Cerebellar cortex (tissue), 1 donor: Measurements from ENCODE around the gene YJEFN3.

Source experiments
- DNase-seq: peaks from one replicate; pipeline ENCODE4 v3.0.0-alpha.2; 2015; ENCODE audit warnings: low spot score

The YJEFN3 gene

GRCh38 chr19:19524053-19524452, 4.7 kb upstream of the YJEFN3 start:
- no peak for DNase-seq

DNA sequence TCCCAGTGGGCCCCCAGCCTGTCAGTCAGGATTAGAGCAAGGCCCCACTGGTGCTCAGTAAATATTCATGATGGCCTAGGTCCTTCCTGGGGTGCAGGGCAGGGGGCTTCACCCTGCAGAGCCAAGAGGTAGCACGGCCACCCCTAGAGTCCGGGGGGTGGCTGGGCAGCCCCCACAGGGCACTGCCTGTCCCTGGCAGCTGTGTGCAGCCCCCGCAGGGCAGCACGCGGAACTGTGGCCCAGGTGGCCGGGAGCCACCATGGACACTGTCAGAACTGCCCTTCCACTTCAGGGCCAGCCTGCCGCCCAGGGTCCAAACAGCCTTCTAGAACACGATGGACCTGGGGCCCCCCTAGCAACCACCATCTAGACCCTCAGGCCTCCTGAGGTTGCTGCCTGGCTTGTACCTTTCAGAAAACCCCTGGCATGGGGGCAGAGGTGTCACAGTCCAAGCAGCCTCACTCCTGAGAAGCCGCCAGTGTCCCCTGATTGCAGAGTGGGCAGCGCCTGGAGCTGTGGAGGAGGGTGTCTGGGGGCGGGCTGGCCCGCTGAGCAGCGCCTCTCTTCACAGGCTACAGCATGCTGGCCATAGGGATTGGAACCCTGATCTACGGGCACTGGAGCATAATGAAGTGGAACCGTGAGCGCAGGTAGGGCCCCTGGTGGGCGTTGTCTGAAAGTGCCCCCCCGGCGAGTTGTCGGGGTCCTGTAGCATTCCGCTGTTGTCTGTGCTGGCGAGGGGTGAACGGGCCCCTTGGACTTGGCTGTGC, 2.9 kb upstream of the YJEFN3 start:
- DNase-seq, result no peak

DNA sequence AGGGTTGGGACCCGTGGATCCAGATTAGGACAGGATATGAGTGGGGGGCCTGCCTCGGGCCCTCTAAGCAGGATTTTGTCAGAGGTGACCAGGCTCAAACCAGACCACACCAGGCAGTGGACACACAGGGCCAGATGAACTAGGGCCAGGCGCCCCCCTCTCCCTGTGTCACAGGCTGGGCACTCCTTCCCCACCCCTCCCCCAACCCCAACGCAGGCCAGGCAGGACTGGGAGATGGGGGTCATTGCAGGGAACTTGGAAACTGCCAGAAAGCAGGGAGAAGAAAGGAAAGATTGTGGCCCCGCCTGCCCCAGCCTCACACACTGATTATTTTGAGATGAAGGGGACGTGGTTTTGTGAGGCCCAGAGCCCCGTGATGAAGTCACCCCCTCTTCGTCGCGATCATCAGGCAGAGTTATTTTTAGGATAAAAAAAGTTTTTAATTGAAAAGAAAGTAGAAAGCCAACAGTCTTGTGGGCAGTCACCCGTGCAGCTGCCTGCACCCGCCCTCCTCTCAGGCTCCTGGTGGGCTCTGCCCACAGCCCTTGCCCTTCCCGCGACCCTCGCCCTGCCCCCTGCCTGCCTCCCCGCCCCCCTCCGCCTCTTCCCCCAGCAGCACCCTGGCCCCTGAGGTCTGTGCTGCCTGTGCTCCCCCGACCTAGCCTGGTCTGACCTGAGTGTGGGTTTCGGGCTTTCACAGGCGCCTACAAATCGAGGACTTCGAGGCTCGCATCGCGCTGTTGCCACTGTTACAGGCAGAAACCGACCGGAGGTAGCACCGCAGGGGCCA, 1.9 kb upstream of the YJEFN3 start:
- DNase-seq, result no peak

DNA sequence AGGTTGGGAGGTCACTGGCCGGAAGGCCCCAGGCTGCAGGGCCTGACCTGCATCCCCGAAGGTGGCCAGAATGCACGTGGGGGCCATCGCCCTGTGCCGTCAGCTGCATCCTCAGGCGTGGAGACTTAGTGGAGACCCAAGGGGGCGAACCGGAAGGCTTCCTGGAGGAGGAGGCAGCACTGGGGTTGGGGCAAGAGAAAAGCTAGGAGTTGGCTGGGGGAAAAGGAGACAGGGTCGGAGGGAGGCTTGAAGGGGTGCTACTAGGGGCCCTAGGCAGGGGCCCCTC, 1.4 kb upstream of the YJEFN3 start:
- DNase-seq, result no peak

GRCh38 chr19:19527674-19528625, 761 bp upstream of the YJEFN3 start:
- DNase-seq, result no peak

- DNase-seq, result no peak
Observed at GRCh38 chr19:19529783-19530422, 1.2 kb downstream of the YJEFN3 start.

GRCh38 chr19:19530423-19530804, 1.7 kb downstream of the YJEFN3 start:
- DNase-seq, result peak; percentile 16

DNA sequence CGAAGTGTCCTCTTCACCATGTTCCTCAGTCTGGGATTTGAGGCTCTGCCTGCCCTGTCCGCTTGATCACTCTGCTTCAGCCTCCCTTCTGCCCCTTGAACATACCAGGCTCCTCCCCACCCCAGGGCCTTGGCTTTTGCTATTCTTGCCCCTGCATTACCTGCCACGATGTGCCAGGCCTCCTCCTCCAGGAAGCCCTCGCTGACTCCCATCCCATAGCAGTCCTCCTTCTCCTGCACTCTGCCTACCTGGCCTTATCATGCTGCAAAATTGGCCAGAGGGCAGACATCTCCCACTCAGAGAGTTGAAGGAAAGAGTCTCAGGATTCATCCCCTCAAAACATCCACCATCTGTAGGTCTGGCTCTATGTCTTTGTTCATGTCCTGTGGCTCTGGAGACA, 2.2 kb downstream of the YJEFN3 start:
- no peak for DNase-seq

DNA sequence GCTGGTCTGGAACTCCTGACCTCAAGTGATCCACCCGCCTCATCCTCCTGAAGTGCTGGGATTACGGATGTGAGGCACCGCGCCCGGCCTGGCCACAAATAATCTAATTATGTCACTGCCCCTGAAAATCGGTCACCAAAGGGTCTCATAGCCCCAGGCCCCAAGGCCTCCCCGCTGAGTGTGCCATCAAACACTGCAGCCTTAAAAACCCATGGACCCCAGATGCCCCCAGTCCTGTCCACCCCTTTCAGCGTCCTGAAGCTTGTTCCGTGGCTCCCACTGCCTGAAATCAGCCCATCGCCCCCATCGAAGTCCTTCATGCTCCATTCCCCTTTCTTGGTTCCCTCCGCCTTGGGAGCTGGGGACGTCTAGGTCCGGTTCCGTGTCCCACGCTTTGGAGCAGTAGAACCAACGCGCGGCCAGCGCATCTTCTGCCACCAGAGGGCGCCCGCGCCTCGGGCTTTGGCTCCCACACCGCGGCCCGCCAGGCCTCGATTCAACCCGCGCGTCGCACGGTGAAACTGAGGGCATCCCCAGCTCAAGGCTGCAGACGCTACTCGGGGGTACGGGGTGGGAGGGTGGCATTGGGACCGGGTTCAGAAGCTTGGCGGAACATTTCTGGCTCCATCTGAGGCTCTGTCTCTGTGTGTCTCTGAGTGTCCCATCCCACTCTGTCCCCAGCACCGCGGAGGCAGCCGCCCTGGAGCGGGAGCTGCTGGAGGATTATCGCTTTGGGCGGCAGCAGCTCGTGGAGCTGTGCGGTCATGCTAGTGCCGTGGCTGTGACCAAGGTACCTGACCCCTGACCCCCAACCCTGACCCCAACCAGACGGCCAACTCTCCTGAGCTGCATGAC, 3.5 kb downstream of the YJEFN3 start:
- DNase-seq, result peak; percentile 72

DNA sequence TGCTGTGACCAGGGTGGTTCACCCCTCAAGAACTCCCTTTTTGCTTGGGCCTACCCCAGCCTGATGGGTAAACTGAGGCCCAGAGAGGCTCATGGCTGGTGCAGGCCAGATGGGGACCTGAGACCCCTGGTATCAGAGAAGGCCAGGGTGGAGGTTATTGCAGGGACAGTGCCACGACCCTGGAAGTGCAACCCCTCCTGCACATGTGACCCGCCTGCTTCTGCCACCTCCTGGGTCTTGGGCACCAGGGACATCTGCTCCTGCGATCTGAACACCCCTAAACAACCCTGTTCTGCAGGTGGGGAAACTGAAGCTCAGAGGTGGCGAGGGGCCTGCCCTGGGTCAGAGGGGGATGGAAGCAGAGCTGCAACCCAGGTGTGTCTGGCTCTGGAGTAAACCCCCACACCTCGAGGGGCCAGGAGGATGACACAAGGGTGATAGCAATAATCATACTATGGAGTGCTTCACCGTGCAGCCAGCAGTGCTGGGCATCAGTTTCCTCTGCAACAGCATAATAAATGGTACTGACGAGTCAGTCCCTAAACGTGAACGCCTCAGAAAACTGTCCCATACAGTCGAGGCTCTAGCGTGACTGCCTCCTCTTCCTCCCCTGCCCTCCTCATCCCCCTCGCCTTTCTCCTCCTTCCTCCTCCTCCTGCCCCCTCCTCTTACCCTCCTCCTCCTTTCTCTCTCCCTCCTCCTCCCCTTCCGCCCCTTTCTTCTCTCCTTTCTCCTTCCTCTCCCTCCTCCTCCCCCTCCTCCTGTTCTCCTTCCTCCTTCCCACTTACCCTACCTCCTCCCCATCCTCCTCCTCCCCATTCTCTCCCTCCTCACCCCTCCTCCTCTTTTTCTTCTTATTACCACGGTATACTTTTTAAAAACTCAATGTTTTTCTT, 4.3 kb downstream of the YJEFN3 start:
- DNase-seq, result no peak

GRCh38 chr19:19533841-19534240, 5.1 kb downstream of the YJEFN3 start:
- no peak for DNase-seq

DNA sequence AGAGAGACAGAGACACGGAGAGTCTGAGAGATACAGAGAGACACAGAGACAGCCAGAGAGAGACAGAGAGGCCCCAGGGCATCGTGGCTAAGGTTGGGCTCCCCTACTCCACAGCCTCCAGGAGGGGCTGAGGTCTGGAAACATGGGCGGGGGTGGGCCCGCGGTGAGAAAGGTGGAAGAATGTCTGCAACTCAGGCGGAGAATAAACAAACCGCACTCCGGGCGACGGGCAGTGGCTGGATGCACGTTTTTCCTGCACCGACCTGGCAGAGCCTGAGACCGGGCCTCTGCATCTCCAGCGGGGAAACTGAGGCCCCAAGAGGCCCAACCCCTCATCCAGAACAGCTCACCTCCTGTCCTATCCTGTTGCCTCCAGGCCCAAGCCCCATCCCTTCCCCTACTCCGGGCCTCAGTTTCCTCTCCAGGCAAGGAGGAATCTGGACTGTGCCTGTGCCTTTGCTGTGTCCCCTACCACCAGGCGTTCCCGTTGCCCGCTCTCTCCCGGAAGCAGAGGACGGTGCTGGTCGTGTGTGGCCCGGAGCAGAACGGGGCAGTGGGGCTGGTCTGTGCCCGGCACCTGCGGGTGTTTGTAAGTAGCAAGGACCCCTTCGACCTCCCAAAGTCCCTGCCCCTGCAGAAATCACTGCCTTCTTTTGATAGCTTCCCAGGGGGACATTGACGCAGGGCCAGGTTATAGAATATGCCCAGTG, 6.0 kb downstream of the YJEFN3 start:
- DNase-seq, result no peak

GRCh38 chr19:19535311-19536191, 6.8 kb downstream of the YJEFN3 start:
- DNase-seq, result no peak

- DNase-seq, result no peak
Observed at GRCh38 chr19:19537075-19538048, 8.7 kb downstream of the YJEFN3 start.

GRCh38 chr19:19538061-19538784, 9.5 kb downstream of the YJEFN3 start, which contains the start of gene CILP2:
Gene CILP2 (plus strand): TSS chr19:19538265. CDS start chr19:19538350, 85 bp downstream.
- no peak for DNase-seq

- no peak for DNase-seq
Observed at GRCh38 chr19:19538785-19539166, 10.1 kb downstream of the YJEFN3 start.
